Measurements from ENCODE around the gene CPA4. TPM values are rescaled to one million over a fixed set of nuclear protein-coding genes. Genes with fewer than 3 reads are reported as not detected.

The CPA4 gene
- total RNA-seq, 4 donors from 2014 or later = 44.4 to 107 (median 66.1) TPM

GRCh38 chr7:130273933-130274255, 19.1 kb upstream of the CPA4 start:
- no peak overlapping the region for H3K4me3 ChIP-seq (ENCODE audit: low read depth, poor library complexity, severe bottlenecking)
- 49 to 56% methylated on average over 11 of the region's 11 CpGs for WGBS, 2 donors
- intact Hi-C loops (cut with DNase I; ENCODE audit: low total_unique reads) = no loop called here
- TF ChIP-seq POLR2A (IDR thresholded peaks at IDR 0.05) = no peak
- TF ChIP-seq, protein P1, sequence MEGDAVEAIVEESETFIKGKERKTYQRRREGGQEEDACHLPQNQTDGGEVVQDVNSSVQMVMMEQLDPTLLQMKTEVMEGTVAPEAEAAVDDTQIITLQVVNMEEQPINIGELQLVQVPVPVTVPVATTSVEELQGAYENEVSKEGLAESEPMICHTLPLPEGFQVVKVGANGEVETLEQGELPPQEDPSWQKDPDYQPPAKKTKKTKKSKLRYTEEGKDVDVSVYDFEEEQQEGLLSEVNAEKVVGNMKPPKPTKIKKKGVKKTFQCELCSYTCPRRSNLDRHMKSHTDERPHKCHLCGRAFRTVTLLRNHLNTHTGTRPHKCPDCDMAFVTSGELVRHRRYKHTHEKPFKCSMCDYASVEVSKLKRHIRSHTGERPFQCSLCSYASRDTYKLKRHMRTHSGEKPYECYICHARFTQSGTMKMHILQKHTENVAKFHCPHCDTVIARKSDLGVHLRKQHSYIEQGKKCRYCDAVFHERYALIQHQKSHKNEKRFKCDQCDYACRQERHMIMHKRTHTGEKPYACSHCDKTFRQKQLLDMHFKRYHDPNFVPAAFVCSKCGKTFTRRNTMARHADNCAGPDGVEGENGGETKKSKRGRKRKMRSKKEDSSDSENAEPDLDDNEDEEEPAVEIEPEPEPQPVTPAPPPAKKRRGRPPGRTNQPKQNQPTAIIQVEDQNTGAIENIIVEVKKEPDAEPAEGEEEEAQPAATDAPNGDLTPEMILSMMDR (IDR thresholded peaks at IDR 0.05) = no peak
- no peak for DNase-seq (ENCODE audit: low spot score in 2 of 2)

DNA sequence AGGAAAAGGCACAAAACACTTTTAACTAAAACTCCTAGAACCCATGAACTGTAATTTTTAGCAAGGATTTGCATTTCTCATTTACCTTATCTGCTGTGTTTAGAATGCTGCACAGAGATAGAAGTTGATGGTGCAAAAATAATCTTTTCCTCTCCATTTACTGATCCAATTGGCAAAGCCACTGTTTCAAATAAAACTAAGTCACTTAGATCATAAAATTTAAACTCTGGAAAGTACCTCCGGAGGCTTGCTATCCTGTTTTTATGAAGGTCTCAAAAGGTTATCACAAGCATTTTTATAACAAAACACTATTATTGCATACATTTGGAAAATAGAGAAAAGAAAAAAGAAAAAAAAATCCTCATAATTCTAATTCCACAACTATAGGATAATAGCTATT, 18.7 kb upstream of the CPA4 start:
- no peak for TF ChIP-seq POLR2A (IDR thresholded peaks at IDR 0.05)
- TF ChIP-seq, protein P1 (IDR thresholded peaks at IDR 0.05) = no peak
- WGBS, 2 donors = 37 to 55% methylated on average over 1 of the region's 1 CpG

DNA sequence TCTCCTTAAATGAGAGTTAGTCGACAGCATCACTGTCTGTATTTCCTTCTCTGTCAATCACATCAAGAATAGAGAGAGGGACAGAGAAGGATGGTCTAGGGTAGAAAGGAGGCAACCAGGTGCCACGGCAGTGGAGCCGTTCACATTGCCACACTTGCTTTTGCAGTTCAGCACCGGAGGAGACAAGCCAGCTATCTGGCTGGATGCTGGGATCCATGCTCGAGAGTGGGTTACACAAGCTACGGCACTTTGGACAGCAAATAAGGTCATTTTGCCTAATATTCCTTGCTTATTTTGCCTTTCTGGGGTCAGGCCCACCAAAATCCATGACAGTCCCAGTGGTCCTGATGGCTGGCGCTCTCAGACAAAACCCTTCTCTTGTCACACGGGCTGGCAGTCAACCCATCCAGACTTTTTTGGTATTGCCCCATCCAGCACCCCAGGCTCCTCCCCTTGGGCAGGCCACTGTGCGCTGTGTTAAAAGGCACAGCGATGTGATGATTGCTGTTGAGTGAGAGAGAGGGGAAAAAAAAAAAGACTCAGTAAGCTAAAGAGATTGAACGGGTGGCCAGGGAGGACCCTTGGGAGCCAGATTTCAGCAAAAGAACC, 17.9 kb upstream of the CPA4 start:
- 65 to 66% methylated on average over 11 of the region's 11 CpGs for WGBS, 2 donors
- TF ChIP-seq, protein P1 (IDR thresholded peaks at IDR 0.05) = no peak
- TF ChIP-seq POLR2A (IDR thresholded peaks at IDR 0.05) = no peak
- DNase-seq (ENCODE audit: low spot score in 2 of 2) = no peak
- H3K4me3 ChIP-seq (ENCODE audit: low read depth, poor library complexity, severe bottlenecking) = no peak overlapping the region
- intact Hi-C loops (cut with DNase I; ENCODE audit: low total_unique reads) = no loop called here

More for the DNA sequence above, 18.7 kb upstream of the CPA4 start:
- H3K4me3 ChIP-seq (ENCODE audit: low read depth, poor library complexity, severe bottlenecking) = no peak overlapping the region
- intact Hi-C loops (cut with DNase I; ENCODE audit: low total_unique reads) = no loop called here
- DNase-seq (ENCODE audit: low spot score in 2 of 2) = no peak

DNA sequence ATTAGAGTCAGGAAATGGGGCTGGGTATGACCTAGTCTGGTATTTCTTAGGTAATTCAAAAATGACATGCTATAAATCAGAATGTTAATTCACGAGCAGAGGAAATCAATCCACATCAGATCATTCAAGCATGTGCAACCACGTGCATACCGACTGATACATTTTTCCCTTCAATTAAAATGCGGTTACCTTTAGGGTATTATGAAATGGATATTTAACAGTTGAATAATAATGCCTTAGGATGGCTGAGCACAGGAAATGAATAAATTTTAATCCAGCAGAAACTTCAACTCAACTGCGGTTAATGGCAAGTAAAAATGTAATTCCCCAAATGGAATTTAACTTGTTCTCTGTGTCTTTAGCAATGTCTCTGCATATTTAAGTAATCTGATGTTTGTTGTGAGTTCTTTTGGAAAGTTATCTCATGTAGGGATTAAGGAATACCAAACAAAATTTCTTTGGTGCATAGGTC, 17.1 kb upstream of the CPA4 start:
- 36 to 43% methylated on average over 5 of the region's 5 CpGs for WGBS, 2 donors
- TF ChIP-seq, protein P1 (IDR thresholded peaks at IDR 0.05) = no peak
- H3K4me3 ChIP-seq (ENCODE audit: low read depth, poor library complexity, severe bottlenecking) = no peak overlapping the region
- no peak for DNase-seq (ENCODE audit: low spot score in 2 of 2)
- intact Hi-C loops (cut with DNase I; ENCODE audit: low total_unique reads) = no loop called here

- no peak for DNase-seq (ENCODE audit: low spot score in 2 of 2)
- H3K4me3 ChIP-seq (ENCODE audit: low read depth, poor library complexity, severe bottlenecking) = no peak overlapping the region
- intact Hi-C loops (cut with DNase I; ENCODE audit: low total_unique reads) = no loop called here
- WGBS, 2 donors = 62 to 73% methylated on average over 10 of the region's 10 CpGs
- TF ChIP-seq POLR2A (IDR thresholded peaks at IDR 0.05) = no peak
- TF ChIP-seq, protein P1 (IDR thresholded peaks at IDR 0.05) = no peak
Observed at GRCh38 chr7:130276796-130277762, 15.9 kb upstream of the CPA4 start.

All from lower leg skin (tissue), 4 donors.